Gastrocnemius medialis (tissue), 4 donors: ENCODE measurements around the gene TSHZ1. TPM values are rescaled to one million over a fixed set of nuclear protein-coding genes. Genes with fewer than 3 reads are reported as not detected.

Source experiments
- ATAC-seq, 2 donors: fragments of 150-250 bp; one replicate each; pipeline ENCODE4 v1.9.1; 2016
- DNase-seq, 2 donors: peaks; one replicate each; pipeline ENCODE4 v3.0.0-alpha.2; 2019
- H3K27ac ChIP-seq, 4 donors: fragments of 200-600 bp; sonication (generic); 1 replicate in 1 of 4; 2 replicates in 3 of 4; pipeline ENCODE4 v1.5.1; 2016 to 2018; ENCODE audit warnings: mild to moderate bottlenecking in 2 of 4, moderate library complexity in 1 of 4
- H3K27me3 ChIP-seq, 3 donors: fragments of 200-600 bp; sonication (generic) in 2 of 3; 1 replicate in 1 of 3; 2 replicates in 2 of 3; pipeline versions ENCODE4 v1.5.1 to v1.6.0; 2016 to 2019; ENCODE audit warnings: mild to moderate bottlenecking in 1 of 3, moderate library complexity in 1 of 3
- H3K36me3 ChIP-seq, 2 donors: fragments of 200-600 bp; sonication (generic) in 1 of 2; one replicate each; pipeline ENCODE4 v1.5.1; 2017 to 2018
- H3K4me1 ChIP-seq, 2 donors: fragments of 200-600 bp; sonication (generic) in 1 of 2; one replicate each; pipeline ENCODE4 v1.5.1; 2016 to 2017; ENCODE audit warnings: mild to moderate bottlenecking in 2 of 2
- H3K4me3 ChIP-seq, 4 donors: fragments of 200-600 bp; sonication (generic) in 3 of 4; 1 replicate in 1 of 4; 2 replicates in 3 of 4; pipeline ENCODE4 v1.5.1; 2016 to 2019; ENCODE audit warnings: mild to moderate bottlenecking in 2 of 4
- H3K9me3 ChIP-seq, 3 donors: fragments of 200-600 bp; sonication (generic) in 2 of 3; 1 replicate in 1 of 3; 2 replicates in 2 of 3; pipeline ENCODE4 v1.5.1; 2016 to 2019
- POLR2A ChIP-seq, 2 donors: fragments of 450-650 bp; IDR thresholded peaks; one replicate each; pipeline ENCODE4 v1.6.1; 2017; ENCODE audit warnings: antibody characterized with exemption in 2 of 2, mild to moderate bottlenecking in 2 of 2, moderate library complexity in 2 of 2
- in situ Hi-C, 4 donors: fragments of 200-750 bp; cut with MboI; loops; one replicate each; pipeline versions ENCODE4 v1.15.0 to v1.8.0; 2017; ENCODE audit warnings: low sequenced_read_pairs in 4 of 4
- intact Hi-C: fragments of 100-400 bp; cut with DNase I; formaldehyde crosslinking; loops from one replicate; pipeline ENCODE4 v1.15.1; 2023; ENCODE audit warnings: low total_unique reads
- total RNA-seq, 4 donors: library from RNA; depleted of rRNA; stranded (reverse); fragments of >200 nt; gene quantifications; one replicate each; pipeline versions ENCODE4 v1.1.0 to v1.2.3, GENCODE V29; 2016
- TF ChIP-seq, protein P1 (sequence below), 5 experiments: fragments of 450-650 bp in 3 of 5; fragments of 200-600 bp in 2 of 5; sonication (generic) in 2 of 5; IDR thresholded peaks in 4 of 5; conservative IDR thresholded peaks in 1 of 5; 1 replicate in 4 of 5; 2 replicates in 1 of 5; pipeline ENCODE4 v1.5.1; 2016 to 2019; ENCODE audit warnings: antibody characterized with exemption in 5 of 5, mild to moderate bottlenecking in 3 of 5, moderate library complexity in 3 of 5

TSHZ1 gene
- total RNA-seq, 4 donors from 2014 or later: 5.9 to 7.9 (median 7.6) TPM

DNA sequence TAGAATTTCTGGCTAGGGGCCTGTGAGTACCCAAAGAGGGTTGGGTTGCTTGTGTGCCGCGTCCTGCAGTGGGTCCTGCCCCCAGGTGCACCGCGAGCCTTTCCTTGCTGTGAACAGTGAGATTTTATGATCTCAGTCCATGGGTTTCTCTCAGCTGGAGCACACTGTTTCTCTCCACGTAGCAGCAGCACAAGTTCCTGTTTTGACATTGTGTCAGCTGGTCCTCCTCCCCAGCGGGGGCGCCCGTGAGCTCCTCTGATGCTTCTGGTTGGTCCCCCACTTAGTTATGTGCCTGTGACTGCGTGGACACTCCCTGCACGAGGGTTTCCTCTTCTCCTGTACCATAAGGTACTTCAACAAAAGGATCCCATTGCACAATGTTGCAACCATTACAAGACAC lies 29.8 kb downstream of the TSHZ1 start:
- H3K4me1 ChIP-seq: peaks cover 8% of the 10 kb centered on the region in 2 donors
- intact Hi-C loops: no loop called here
- ATAC-seq: no peak

DNA sequence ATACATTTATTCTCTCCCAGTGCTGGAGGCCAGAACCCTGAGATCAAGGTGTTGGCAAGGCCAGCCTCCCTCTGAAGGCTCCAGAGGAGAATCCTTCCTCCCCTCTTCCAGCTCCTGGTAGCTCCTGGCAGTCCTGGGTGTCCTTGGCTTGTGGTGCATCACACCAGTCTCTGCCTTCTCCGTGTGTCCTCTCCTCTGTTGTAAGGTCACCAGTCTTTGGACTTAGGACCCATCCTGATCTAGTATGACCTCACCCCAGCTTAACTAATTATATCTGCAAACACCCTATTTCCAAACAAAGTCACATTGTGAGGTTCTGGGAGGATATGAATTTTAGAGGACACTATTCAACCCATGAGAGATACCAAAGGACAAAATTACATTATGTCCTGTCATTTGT lies 31.1 kb downstream of the TSHZ1 start:
- no peak overlapping the region for H3K27ac ChIP-seq
- TF ChIP-seq, protein P1, sequence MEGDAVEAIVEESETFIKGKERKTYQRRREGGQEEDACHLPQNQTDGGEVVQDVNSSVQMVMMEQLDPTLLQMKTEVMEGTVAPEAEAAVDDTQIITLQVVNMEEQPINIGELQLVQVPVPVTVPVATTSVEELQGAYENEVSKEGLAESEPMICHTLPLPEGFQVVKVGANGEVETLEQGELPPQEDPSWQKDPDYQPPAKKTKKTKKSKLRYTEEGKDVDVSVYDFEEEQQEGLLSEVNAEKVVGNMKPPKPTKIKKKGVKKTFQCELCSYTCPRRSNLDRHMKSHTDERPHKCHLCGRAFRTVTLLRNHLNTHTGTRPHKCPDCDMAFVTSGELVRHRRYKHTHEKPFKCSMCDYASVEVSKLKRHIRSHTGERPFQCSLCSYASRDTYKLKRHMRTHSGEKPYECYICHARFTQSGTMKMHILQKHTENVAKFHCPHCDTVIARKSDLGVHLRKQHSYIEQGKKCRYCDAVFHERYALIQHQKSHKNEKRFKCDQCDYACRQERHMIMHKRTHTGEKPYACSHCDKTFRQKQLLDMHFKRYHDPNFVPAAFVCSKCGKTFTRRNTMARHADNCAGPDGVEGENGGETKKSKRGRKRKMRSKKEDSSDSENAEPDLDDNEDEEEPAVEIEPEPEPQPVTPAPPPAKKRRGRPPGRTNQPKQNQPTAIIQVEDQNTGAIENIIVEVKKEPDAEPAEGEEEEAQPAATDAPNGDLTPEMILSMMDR (IDR thresholded peaks at IDR 0.05 in 4 of 5, conservative IDR thresholded peaks at IDR 0.05 in 1 of 5): no peak
- no peak for TF ChIP-seq POLR2A (IDR thresholded peaks at IDR 0.05)
- H3K27me3 ChIP-seq: no peaks in the 10 kb centered on the region
- DNase-seq (no peak), ATAC-seq (no peak)
- H3K9me3 ChIP-seq: no peaks in the 10 kb centered on the region
- H3K4me1 ChIP-seq: peaks cover 15 to 16% of the 10 kb centered on the region in 2 donors
- H3K36me3 ChIP-seq: no peaks in the 10 kb centered on the region
- in situ Hi-C loops (no loop called here), intact Hi-C loops (no loop called here)
- no peak overlapping the region for H3K4me3 ChIP-seq

More for the DNA sequence above, 29.8 kb downstream of the TSHZ1 start:
- H3K36me3 ChIP-seq: no peaks in the 10 kb centered on the region
- H3K27ac ChIP-seq: no peak overlapping the region
- in situ Hi-C loops: no loop called here
- no peaks in the 10 kb centered on the region for H3K9me3 ChIP-seq
- DNase-seq: no peak
- no peaks in the 10 kb centered on the region for H3K27me3 ChIP-seq
- no peak for TF ChIP-seq POLR2A (IDR thresholded peaks at IDR 0.05)
- TF ChIP-seq, protein P1 (IDR thresholded peaks at IDR 0.05 in 4 of 5, conservative IDR thresholded peaks at IDR 0.05 in 1 of 5): no peak
- H3K4me3 ChIP-seq: no peak overlapping the region

DNA sequence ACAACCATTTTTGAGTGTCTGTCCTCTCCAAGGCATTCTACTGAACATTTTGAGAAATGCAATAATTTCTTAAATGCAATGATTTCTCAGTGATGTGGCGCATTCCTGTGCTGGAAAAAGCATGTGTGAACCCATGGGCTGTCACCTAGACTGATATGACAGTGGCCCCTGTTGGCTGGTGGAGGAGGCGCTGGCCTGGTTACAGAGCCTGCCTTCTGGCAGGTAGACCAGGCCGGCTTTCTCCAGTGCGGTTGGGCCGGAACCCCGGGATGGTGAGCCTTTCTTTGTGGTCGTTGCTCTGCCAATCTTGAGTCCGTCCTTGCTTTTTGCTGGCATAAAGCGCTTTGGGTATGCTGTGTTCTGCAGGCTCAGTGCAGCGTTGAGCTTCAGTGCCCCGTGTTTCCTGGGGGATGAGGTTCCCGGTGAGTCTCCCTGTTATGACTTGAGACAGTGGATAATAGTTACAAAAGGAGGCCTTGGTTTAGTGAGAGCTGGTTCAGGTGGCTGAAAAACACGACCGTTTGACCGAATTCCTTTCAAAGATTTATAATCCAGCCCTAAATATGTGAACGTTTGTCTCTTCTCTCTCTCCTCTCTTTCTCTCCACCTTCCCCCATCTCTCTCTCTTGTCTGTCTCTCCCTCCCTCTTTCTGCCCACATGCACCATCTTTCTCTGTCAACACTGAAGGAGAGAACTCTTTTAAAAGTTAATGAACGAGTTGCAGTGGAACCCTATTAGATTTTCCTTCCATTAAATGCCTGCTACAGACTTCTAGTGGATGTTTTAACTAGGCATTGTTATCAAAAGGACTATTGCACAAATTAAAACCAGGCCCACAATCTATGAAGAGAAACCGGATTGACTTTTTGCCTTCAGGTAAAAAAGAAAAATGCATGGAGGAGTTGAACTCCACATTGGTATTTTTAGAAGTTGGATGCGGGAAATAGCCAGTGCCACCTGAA lies 34.0 kb downstream of the TSHZ1 start:
- no peak for DNase-seq
- no peaks in the 10 kb centered on the region for H3K27me3 ChIP-seq
- no peak for TF ChIP-seq POLR2A (IDR thresholded peaks at IDR 0.05)
- TF ChIP-seq, protein P1 (IDR thresholded peaks at IDR 0.05 in 4 of 5, conservative IDR thresholded peaks at IDR 0.05 in 1 of 5): peak in 2 of 5 experiments; percentile 12 to 41
- H3K9me3 ChIP-seq: no peaks in the 10 kb centered on the region
- in situ Hi-C loops: no loop called here
- H3K4me1 ChIP-seq: peaks cover 25 to 37% of the 10 kb centered on the region in 2 donors
- H3K36me3 ChIP-seq: no peaks in the 10 kb centered on the region
- no peak overlapping the region for H3K4me3 ChIP-seq
- ATAC-seq: no peak
- H3K27ac ChIP-seq: no peak overlapping the region
- intact Hi-C loops: no loop called here

DNA sequence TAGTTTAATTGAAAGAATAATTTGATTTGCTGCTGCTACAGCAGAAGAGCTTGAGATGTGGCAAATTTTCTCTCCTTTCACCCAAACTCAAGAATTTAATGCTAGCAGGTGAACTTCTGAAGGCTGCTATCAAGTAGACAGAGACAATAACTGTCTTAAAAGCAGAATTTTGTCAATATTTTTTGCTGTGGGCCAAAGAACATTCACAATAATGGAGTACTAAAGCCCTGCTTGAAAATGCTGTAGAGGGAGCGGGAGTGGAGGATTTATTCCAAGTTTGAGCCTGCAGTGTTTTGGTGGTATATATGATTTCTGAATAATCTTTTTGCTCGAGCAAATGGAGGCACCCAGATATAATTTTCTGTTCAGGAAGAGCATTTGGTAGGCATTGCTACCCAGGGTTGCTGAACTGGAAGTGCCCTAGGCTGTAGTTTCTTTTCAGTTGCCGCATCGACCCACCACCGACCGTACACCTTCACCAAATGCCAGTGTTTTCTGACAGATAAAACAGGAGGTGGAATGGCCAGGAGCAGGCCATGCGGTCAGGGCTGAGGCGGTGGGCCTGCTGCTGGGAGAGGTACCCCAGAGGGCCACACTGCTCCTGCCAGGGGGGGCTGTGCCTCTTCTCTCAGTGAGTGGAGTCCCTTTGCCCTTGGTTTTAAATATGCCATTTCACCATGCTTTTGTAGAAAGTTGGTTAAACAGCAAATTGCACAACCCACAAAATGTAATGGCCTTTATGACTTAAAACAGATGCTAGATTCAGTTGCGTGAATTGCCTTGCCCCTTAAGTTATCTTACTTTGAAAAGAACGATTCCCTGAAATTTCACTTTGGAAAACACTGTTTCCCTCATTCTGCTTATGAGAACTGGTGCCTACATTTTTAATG lies 36.4 kb downstream of the TSHZ1 start:
- peak overlapping the region; percentile 48 to 58 (median 52) for H3K4me3 ChIP-seq
- peak overlapping the region; percentile 74 to 77 (median 74) for H3K27ac ChIP-seq
- H3K4me1 ChIP-seq: peaks cover 32 to 43% of the 10 kb centered on the region in 2 donors
- intact Hi-C loops: no loop called here
- no peaks in the 10 kb centered on the region for H3K9me3 ChIP-seq
- ATAC-seq (peak in 1 of 2 donors; percentile 7), DNase-seq (no peak)
- H3K27me3 ChIP-seq: no peaks in the 10 kb centered on the region
- TF ChIP-seq, protein P1 (IDR thresholded peaks at IDR 0.05 in 4 of 5, conservative IDR thresholded peaks at IDR 0.05 in 1 of 5): no peak
- TF ChIP-seq POLR2A (IDR thresholded peaks at IDR 0.05): no peak
- H3K36me3 ChIP-seq: no peaks in the 10 kb centered on the region
- in situ Hi-C loops: no loop called here
